SKM-1 (cell line): ENCODE data around the gene ISG20.

Experiments
- DNase-seq: peaks from one replicate; lab custom pipeline; 2025; ENCODE audit not compliant: unreplicated experiment; lab: John Stamatoyannopoulos, UW

The ISG20 gene

DNA sequence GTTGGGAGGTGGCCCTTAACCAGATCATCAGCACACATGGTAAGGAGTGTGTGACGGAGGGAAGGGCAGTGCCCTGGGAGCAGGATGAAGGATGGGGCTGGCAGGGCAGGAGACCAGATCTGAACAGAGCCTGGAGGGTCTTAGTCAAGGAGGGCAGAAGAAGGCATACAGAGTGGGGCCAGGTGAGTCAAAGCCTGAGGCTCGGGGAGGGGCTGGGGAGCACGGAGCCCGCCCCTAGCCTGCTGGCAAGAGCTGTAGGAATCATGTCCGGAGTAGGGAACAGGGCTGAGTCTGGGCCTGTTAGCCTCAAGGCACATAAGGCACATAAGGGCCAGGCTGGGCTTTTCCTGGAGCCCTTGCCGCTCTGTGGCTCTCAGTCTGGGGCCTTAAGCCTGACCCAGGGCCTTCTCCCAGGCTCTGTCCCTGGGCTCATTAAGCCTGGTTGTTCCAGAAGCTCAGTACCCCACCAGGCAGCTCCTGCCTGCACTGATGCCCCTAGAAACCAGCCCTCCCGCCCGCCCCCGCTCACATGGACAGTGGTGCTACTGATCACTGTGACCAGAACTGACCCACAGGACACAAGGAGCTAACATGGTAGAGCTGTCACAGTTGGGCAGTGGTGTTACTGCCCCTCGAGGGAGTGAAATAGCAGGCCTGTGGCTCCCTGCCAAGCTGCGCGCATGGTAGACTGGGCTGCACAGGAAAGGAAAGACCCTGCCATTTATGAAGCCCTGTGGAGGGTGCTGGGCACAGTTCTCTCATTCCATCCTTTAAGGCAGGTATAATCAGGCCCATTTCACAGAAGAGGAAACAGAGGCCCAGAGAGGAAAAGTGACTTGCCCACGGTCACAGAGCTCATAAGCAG is 14.6 kb downstream of the ISG20 start:
- no peak for DNase-seq

DNA sequence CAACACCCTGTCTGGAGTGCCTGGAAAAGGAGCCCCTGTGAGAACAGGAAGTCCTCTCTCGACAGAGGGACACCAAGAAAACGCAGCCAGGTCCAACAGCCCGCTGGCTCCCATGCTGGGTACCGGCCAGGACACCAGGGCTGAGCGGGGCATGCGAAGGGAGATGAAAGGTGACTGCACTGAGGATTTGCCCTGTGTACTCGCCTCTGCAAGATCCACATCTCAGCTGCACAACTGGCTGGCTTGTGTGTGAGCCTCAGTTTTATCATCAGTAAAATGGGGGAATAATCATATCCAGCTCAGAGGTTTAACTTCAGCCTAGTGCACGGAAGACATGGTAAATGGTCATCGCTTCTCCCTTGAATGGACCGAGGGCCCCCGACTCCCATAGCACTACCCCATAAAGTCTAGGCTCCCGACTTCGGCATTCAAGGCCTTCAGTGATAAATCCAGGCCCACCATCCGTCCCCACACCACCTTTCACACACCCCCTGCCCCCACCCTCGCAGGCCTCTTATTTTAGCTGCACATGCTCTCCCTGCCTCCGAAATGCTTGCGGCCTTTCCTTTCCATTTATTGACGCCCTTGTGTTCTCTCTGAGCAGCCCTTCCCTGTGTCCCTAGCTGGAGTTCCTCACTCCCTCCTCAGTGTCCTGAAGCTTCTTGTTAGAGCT is 15.8 kb downstream of the ISG20 start:
- DNase-seq, result no peak

DNA sequence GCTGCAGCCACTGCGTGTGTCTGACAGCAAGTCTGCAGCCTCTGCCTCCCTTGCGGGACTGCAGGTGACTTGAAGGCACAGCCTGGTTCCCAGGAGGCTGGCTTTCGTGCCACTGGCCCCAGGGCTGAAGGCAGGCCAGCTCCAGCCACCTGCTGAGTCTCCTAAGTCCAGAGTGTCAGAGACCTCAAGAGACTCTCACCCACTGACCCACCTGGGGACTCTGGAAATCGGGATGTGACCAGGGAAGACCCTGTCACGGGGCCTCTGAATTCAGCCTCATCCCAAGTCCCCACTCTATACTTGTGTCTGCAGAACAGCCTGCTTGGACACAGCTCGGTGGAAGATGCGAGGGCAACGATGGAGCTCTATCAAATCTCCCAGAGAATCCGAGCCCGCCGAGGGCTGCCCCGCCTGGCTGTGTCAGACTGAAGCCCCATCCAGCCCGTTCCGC is 16.3 kb downstream of the ISG20 start:
- no peak for DNase-seq

DNA sequence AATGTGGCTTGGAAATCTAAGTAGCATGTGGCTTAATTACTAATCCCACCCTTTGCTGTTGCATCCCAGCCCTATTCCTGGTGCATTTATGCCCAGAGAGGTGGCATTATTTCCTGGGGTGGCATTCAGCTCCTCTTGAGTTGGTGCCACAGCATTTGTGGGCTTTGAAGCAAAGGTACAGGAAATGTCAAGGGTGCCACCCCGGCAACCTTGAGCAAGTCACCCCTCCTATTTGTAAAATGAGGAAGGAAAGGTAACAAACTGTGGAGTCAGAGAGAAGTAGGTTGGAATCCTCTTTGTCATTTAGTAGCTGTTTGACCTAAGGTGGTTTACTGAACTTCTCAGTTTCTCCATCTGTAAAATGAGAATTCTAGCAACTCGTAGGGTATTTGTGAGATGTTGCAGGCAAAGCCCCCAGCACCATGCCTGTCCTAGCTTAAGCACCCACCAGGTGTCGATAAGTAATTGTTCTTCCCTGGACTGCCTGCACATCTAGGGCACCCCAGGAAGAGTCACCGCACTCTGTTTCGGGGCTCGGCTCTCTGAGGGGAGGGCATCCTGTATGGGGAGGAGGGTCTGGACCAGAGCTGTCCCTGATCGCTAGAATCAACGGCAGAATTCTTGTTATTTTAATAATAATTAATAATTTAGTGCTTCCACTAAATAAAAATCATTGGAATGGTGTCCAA is 17.1 kb downstream of the ISG20 start:
- no peak for DNase-seq

DNA sequence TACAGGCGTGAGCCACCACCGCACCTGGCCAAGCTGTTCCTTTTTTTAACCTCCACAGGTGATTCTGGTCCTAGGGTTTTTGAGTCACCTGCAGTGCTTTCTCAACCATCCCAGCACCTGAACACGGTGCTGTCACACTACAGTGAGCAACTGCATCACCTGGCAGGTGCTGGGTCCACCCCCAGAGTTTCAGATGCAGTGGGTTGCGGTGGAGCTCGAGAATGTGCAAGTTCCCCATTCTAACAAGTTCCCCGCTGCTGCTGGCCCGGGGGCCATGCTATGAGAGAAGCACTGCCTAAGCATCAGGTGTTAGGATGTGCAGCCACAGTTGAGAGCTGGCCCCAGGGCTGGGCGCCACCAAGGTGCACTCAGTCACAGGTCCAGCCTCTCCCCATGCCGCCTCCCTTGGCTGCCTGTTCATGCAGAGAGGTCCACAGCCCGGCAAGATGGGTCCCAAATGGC is 18.0 kb downstream of the ISG20 start:
- DNase-seq, result no peak

DNA sequence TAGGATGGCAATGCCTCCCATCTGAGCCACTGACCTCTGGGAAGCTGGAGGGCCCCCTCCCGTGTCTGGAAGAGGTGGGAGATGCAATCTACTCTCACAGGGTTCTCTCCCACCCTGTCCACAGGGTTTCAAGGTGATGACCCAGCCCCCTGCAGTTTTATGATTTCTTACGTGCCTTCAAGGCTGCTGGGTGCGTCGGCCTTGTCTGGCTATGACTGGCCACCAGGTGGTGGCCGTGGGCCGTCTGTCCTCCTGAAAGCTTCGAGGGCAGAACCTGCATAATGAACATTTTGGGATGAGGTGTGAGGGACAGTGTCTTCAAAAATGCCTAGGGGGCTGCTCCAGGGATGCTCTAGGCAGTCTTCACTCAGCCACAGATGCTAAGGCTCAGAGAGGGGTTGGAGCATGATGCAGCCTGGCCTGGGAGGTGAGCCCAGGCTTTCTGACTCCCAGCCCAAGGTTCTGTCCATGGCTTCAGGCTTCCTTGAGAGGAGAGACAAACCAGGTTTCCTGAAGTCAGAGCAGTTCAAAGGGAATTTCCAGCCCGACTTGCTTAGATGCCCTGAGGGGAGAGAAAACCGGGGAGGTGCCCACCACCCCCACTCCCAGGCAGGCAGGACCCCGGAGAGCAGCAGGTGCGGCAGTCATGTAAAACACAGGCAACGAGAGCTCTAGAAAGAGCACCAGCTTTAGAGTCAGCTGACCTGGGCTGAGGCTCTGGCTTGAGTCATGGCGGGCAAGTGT is 18.7 kb downstream of the ISG20 start:
- no peak for DNase-seq

DNA sequence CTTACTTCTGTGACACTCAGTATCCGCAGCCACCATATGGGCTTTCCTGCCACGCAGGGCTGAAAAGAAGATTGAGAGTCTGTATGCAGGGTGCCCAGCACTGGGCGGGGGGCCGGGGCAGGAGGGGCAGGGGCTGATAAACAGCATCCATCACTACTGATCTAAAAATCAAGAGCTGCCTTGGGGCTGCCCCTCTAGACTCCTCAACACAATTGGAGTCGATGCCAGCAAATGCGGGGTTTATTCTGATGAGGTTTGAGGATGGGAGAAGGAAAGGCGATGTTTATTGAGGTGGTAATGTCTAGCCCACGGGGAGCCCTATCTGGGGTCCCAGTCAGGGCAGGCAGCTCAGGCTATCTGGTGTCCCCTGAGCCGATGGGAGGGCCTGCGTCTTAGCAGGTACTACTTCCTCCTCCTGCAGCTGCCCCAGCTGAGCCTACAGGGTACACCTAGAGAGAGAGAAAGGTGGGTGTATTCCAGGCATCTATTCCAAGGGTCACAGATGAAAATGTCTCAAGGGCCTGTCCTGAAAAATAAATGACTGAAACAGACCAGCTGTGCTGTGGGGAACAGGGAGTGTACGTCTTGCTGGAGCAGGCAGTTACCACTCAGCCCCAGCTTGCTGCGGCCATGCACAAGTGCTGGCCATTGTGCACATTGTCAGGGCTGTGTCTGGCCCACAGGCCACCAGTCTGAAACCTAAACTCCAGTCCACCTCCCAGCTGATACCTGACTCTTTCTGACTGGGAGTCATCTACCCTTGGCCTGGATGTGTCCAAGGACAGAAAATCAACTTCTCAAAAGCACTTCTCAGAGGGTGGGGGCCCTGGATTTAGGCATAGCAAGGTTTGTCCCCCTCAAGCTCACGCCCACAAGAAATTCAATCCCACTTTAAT is 19.5 kb downstream of the ISG20 start:
- no peak for DNase-seq

DNA sequence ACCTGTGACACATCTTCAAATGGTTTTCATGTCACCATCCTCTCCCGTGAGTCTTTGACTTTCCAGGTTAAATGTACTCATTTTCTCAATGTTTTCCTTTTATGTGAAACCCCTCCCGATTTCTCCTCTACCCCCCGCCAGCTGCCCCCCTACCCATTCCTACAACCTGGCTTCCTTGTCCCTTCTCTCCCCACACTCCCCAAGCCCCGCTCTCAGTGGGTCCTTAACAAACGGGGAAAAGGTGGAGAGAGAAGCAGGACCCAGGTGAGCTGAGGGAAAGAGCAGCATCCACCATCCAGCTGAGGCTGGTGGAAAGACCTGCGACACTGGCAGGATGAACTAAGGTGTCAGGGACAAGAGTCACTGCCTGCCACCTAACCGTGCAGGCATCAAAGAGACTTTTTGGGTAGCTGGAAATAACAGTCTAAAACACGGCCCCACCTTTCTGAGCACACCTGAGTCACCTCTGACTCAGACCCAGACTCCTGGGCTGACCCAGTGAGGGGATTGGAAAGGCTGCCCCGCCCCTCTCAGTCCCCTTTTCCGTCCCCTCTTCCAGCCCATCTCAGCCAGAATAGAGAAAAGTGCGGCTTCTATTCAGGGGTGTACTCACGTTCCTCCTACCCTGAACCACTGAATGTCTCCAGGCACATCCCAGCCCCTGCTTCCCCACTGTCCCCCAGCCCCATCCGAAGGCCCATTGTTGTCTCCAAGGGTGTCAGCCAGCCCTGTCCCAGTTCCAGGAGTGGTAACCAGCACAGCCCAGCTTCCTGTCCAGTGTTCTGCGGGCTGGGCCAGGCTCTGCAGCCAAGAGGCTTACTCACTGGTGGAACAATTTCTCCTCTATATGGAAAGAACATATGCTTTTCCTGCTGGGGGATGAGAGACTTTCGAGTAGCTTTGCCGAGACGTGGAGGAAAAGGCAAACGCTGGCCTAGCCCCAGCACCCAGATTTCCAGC is 20.4 kb downstream of the ISG20 start:
- no peak for DNase-seq

DNA sequence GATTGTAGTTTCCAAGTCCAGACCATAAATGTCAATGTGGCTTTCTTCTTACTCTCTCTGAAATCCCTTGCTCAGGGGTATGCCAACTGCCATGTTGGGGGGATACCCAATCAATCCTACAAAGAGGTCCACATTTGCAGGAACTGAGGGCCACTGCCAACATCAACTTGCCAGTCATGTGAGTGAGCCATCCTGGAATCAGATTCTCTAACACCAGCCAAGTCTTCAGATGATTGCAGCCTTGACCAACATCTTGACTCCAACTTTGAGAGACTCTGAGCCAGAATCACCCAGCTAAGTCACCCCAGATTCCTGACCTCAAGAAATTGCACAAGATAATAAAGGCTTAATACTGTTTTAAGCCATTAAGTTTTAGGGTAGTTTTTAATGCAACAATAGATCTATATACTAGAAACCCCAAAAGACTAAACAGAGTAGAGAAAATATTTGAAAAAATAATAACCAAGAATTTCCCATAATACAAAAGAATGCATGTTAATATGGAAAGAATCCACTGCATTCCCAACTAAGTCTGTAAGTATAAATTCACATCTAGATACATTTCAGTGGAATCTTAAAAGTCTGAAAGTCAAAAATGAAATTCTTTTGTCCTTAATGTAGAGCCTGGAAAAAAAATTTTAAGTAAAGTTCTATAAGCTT is 22.4 kb downstream of the ISG20 start:
- DNase-seq, result no peak

DNA sequence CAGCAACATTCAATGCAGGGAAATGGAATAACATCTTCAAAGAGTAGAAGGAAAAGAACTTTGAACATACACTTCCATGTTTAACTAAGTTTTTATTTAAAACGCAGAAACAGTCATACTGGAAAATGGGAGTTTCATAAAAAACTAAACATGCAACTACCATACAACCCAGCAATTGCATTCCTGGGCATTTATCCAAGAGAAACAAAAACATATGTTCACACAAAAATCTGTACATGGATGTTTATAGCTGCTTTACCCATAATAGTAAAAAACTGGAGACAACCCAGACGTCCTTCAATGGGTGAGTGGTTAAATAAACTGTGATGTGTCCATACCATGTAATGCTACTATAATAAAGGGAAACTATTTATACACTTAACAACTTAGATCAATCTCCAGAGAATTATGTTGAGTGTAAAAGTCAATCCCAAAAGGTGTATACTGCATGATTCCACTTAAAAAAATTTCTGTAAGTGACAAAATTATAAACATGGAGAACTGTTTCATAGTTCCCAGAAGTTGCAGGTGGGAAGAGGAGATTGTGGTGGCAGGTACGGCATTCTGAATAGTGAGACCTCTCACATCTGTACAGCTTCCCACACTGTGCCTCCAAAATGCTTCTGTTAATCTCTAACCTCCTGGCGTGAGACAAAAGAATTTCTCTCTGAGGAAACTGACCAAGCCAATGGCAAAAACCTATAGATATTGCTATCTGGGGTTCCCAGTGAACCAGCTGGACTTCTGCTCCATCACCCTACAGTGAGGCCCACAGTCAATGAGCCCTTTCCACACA is 23.1 kb downstream of the ISG20 start:
- DNase-seq, result no peak

DNA sequence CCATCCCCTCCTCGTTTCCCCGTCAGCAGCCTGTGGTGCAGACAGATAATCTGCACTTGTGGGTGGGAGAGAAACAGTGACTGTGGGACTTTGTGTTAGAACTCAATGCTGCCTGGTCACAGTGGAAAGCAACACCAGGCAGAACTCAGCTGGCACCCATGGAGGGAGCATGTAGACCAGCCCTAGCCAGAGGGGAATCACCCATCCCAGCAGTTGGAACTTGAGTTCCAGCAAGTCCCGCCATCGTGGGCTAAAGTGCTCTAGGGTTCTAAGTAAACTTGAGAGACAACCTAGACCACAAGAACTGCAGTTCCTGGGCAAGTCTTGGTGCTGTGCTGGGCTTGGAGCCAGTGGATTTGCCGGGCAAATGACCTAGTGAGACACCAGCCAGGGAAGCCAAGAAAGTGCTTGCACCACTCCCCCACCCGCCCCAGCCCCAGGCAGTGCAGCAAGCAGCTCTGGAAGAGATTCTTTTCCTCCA is 24.4 kb downstream of the ISG20 start:
- no peak for DNase-seq

DNA sequence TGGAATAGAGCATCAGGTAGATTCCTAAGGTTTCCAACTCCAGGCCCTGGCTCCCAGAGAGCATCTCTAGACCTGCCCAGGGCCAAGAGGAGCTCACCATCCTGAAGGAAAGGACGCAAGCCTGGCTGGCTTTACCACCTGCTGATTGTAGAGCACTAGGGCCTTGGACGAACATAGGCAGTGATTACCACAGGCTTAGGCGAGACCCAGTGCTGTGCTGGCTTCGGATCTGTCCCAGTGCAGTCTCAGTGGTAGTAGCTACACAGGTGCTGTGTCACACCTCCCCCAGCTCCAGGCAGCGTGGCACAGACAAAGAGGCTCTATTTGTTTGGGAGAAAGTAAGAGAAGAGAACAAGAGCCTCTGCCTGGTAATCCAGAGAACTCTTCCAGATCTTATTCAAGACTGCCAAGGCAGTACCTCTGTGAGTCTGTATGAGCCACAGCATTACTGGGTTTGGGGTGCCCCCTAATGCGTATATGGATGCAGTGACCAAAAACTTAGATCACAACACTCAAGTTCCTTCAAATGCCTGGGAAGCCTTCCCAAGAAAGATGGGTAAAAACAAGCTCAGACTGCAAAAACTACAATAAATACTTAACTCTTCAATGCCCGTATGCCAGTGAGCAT is 25.4 kb downstream of the ISG20 start:
- no peak for DNase-seq

DNA sequence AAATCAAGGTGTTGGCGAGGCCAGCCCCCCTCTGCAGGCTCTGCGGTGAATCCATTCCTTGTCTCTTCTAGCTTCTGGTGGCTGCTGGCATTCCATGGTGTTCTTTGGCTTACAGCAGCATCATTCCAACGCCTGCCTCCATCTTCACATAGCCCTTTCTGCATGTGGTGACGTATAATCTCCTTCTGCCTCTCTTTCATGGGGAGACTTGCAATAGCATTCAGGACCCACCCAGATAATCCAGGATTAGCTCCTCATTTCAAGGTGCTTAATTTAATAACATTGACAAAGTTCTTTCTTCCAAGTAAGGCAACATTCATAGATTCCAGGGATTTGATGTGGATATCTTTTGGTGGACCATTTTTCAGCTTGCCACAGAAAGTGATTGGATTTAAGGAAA is 35.8 kb downstream of the ISG20 start:
- DNase-seq, result no peak

DNA sequence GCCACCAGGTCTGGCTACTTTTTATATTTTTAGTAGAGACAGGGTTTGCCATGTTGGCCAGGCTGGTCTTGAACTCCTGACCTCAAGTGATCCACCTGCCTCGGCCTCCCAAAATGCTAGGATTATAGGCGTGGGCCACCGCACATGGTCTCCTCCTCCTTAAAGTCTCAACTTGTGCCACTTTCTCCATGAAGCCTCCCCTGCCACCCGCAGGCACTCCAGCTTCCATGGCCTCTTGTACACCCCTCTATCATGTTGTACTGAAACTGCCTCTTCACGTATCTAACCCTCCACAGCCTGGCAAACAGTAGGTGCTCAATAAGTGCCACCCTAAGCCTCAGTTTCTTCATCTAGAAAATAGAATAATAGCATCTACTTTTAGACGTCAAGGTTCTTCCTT is 39.9 kb downstream of the ISG20 start:
- no peak for DNase-seq

DNA sequence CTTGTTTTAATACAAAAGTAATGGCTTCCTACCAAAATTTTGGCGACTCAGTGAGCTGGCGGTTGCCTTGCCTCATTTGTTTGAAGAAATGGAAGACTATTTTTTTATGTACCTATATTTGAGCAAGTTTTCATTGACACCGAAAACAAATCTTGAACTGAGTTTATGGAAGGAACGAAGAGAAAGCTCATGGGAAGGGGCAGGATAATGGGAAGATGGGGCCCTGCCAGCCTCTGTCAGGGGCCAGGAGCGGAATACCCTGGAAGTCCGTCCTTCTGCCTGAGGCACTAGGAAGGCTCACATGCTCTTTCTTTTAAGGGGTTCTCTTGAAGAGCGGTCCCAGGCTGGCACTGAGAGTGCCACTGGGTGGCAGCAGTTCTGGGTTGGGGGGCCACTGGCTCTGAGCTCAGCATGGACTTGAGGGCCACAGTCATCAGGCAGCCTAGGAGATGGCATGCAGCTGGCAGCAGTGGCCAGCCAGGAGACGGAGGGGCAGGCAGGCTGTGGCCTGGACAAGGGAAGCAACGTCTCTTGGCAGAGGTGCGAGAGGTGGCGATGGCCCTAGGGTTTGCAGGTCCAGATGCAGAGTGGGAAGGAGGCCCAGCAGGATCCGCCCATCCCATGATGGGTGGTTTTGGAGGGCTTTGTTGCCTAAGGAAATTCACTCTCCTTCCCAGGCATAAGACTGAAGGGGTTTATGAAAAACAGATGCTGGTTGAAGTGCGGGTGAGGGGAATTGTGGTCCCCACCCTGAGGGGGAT is 41.6 kb downstream of the ISG20 start:
- no peak for DNase-seq

DNA sequence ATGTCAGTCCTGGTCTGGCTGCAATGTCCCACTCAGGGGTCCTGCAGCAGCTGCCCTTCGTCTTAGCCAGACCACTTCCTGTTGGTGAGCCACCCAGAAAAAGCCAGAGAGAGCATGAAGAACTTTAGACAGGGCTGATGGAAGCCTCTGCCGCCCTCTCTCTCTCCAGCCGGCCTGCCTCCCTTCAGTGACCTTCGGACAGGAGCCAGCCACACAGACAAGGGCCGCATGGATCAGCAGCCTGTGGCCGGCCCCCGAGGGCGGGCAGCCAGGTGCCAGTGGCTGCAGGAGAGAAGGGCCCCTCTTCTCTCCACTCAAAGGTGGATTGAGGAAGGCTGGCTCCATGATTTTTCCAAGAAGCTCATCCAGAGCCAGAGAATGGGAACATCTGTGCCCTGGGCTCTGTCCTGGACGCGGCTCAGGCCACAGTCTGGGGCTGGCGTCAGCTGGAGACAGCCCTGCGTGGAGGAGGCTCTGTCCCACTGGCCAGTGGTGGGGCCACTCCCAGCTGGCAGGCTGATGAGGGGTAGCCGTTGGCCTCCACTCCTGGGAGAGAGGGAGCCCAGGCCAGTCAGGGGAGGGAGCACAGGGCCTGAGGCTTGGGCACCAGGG is 42.9 kb downstream of the ISG20 start:
- DNase-seq, result no peak
